HG02571 (cell line): ENCODE data around the gene RELT.
A peak's percentile ranks its signal among the peaks of the same experiment; 100 is the strongest.

Experiments used
- ATAC-seq: cut with Tn5 transposase; IDR thresholded peaks from one replicate; pipeline ENCODE4 v1.9.1; 2021; ENCODE audit warnings: mild to moderate bottlenecking, moderate library complexity; ENCODE audit not compliant: unreplicated experiment

Gene RELT

GRCh38 chr11:73376160-73376802 is at the start of gene RELT:
TSS of gene RELT (plus strand) at chr11:73376399. CDS start at chr11:73389137, 12,738 bp downstream.
- ATAC-seq: peak; percentile 57

- ATAC-seq: no peak
These were observed 49.0 kb upstream of the RELT start for GRCh38 chr11:73326929-73327811.

GRCh38 chr11:73327812-73328364 is 48.3 kb upstream of the RELT start:
- no peak for ATAC-seq

GRCh38 chr11:73330569-73331093 is 45.6 kb upstream of the RELT start:
- no peak for ATAC-seq

- no peak for ATAC-seq
These were observed 44.9 kb upstream of the RELT start for GRCh38 chr11:73331138-73331916.

GRCh38 chr11:73333173-73333572 is 43.0 kb upstream of the RELT start:
- ATAC-seq: no peak

GRCh38 chr11:73333640-73334383 is 42.4 kb upstream of the RELT start:
- ATAC-seq: no peak

- no peak for ATAC-seq
These were observed 41.6 kb upstream of the RELT start for GRCh38 chr11:73334384-73335203.

GRCh38 chr11:73335204-73335923 is 40.8 kb upstream of the RELT start:
- no peak for ATAC-seq

GRCh38 chr11:73337846-73338245 is 38.4 kb upstream of the RELT start:
- no peak for ATAC-seq

- no peak for ATAC-seq
These were observed 37.9 kb upstream of the RELT start for GRCh38 chr11:73338279-73338678.

GRCh38 chr11:73340164-73340563 is 36.0 kb upstream of the RELT start:
- no peak for ATAC-seq

GRCh38 chr11:73342633-73343032 is 33.6 kb upstream of the RELT start:
- no peak for ATAC-seq

GRCh38 chr11:73343076-73343873 is 32.9 kb upstream of the RELT start:
- ATAC-seq: no peak

- ATAC-seq: no peak
These were observed 32.0 kb upstream of the RELT start for GRCh38 chr11:73344191-73344607.

- no peak for ATAC-seq
These were observed 30.6 kb upstream of the RELT start for GRCh38 chr11:73345481-73346160.

- no peak for ATAC-seq
These were observed 29.8 kb upstream of the RELT start for GRCh38 chr11:73346186-73346935.
